Glomerular visceral epithelial cell (primary cell): ENCODE results near the gene SMARCA4.

Source experiments
- DNase-seq: peaks from one replicate; pipeline ENCODE4 v3.0.0-alpha.2; 2016; ENCODE audit errors: extremely low spot score

The SMARCA4 gene

DNA sequence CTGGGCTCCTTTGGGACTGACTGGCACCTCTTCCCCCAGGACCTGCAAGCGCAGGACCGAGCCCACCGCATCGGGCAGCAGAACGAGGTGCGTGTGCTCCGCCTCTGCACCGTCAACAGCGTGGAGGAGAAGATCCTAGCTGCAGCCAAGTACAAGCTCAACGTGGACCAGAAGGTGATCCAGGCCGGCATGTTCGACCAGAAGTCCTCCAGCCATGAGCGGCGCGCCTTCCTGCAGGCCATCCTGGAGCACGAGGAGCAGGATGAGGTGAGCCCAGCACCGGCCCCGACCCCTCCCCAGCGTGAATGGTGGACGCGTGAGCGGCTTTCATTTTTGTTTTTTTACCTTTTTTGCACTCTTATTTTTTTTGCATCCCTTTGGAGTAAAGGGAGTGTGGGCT, 72.4 kb downstream of the SMARCA4 start:
- no peak for DNase-seq

DNA sequence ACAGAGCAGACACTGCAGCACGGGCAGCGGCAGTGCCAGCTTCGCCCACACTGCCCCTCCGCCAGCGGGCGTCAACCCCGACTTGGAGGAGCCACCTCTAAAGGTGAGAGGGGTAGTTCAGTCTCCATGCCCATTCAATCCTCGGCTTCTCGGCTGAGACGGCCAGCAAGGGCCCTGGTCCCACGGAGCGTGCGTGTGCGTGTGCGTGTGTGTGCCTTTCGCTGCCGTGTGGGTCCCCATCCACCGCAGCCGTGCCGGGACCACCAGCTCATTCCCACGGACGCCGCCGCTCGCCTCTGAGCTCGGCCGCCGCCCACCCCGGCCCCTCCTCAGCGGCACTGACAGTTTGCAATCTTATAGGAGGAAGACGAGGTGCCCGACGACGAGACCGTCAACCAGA, 72.9 kb downstream of the SMARCA4 start:
- no peak for DNase-seq

DNA sequence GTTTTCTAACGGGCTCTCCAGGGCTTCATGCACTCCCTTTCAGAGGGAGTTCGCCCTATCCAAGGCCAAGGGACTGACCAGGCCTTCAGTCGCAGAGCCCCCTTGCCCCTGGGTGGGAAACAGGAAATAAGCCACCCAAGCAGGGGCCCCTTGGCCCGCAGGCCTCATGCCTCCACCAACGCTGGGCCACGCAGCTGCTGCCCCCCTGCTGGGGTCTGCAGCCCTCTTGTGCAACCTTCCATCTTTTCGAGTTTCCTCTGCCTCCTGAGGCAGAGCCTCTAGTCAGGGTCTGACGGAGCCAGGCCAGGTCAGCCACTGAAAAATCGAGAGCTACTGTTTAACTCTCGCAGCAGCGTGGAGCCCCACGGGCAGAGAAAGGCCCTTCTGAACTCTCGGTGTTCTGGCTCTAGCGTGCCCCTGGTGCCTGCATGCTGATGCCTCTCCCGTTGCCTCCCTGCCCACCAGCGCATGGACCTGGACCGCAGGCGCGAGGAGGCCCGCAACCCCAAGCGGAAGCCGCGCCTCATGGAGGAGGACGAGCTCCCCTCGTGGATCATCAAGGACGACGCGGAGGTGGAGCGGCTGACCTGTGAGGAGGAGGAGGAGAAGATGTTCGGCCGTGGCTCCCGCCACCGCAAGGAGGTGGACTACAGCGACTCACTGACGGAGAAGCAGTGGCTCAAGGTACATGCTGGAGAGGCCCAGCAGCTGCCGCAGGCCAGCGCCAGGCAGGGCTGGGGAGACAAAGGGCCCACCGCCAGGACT, 73.8 kb downstream of the SMARCA4 start:
- no peak for DNase-seq

DNA sequence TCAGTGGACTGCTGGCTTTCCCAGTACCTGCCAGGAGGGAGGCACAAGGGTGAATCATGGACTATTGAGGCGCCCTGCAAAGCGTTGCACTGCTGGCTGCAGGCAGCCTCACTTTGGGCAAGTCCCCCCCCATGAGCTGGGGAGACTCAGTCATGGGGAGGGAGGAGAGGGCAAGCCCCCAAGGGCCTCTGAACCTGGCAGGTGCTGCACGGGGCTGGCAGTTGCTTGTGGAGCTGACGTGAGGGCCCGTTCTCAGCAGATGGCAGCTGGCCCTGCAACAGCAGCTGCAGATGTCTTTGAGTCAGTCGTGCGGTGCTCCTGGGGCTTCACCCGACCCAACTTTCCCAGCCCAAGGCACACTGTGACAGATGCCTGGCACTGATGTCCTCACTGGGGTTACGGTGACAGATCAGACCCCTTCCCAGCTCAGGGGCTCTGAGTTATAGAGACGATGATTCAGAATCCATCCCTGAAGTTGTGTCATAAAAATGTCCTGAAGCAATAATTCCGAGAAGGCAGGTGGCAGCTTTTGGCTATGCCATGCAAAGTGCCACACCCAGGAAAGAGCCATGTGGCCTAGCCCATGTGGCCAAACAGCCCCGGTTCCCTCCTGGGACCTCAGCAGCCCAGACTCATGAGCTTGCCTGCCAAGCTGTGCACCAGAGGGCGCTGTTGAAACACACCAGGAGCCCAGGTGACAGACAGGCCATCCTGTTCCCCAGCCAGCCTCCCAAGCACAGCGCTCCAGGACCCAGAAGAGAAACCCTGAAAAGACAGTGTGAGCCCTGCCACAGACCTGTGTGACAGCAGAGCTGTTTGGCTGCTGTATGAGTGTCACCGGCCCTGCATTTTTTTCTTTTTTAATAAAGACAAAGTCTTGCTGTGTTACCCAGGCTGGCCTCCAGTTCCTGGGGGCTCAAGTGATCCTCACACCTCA, 74.9 kb downstream of the SMARCA4 start:
- peak; percentile 85 for DNase-seq

DNA sequence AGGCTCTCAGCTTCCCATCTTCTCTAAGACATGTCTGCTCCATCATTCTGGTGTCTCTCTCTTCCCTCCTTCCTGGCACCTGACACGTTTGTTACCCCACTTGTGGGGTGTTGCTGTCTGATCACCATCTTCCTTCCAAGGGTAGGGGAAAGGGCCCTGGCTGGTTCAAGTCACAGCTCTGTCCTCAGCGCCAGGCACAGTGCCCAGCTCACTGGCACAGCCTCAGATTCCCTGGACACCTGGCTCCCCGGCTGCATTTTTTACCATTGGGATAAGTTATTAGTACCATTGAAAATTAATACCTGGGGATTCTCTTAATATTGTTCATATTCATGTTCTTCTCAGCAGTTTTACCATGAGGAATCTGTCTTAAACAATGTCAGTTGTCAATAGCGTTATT, 77.7 kb downstream of the SMARCA4 start:
- no peak for DNase-seq

DNA sequence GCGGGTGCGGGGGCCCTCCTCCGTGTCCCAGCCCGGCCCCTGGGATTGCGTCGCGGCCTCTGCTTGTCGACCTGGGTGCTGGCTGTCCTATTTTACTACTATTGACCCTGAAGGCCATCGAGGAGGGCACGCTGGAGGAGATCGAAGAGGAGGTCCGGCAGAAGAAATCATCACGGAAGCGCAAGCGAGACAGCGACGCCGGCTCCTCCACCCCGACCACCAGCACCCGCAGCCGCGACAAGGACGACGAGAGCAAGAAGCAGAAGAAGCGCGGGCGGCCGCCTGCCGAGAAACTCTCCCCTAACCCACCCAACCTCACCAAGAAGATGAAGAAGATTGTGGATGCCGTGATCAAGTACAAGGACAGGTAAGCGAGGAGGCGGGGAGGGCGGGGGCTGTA, 80.4 kb downstream of the SMARCA4 start:
- no peak for DNase-seq

DNA sequence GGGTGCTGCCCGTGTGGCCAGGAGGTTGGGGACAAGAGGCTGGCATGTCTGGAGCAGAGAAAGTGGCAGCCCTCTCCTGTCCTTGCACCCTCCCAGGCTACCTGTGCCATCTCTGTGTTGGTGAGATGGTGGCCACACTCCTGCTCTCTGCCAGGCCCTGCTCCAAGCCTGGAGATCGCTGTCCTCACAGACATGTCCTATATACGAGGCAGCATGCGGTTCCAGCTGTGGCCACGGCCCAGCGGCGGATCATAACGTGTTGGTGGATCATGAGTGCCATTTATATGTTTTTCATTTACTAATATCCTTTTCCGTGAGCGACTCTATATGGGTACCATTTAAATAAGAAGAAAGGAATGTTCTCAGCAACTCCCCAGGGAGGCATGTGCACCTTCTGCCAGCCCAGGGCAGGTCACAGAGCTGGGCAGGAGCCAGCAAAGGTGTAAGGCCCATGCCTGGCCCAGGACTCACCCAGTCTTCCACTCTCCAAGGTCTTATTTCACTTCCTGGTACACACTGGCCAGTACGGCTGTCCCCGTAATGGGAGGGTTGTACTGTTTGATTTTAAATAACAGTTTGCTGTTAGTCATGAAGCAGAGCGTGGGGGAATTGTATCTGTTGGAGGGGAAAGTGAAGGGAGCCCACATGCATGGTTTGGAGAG, 81.3 kb downstream of the SMARCA4 start:
- no peak for DNase-seq

DNA sequence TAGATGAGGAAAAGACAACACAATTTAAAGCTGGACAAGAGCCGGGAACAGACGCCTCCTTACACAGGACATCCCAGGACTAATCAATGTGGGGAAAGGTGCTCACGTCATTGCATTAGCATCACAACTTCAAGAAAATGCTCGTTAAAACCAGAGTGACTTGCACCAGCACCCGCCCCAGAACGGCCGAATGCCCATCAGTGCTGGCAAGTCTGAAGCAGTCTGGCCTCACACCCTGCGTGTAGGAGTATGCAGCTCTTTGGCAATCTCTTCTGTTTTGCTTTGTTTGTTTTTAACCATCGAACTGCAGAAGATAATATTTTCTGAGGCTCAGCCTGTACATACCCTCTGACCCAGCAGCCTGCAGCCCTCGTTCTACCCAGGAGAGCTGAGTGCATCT, 83.6 kb downstream of the SMARCA4 start:
- no peak for DNase-seq

DNA sequence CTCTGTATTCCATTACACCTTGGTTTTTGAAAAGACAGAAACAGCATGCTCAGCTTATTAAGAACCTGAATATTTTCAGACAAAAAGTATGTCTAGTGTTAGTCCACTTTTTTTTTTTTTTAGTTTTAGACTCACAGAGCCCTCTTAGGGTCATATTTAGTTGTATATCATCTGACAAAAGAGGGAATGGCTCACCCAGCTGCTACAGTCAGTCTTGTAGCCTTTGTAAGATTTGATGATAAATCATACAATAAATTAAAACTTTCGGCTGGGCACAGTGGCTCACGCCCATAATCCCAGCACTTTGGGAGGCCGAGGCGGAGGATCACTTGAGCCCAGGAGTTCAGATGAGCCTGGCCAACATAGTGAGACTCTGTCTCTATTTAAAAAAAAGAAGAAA, 84.7 kb downstream of the SMARCA4 start:
- no peak for DNase-seq

DNA sequence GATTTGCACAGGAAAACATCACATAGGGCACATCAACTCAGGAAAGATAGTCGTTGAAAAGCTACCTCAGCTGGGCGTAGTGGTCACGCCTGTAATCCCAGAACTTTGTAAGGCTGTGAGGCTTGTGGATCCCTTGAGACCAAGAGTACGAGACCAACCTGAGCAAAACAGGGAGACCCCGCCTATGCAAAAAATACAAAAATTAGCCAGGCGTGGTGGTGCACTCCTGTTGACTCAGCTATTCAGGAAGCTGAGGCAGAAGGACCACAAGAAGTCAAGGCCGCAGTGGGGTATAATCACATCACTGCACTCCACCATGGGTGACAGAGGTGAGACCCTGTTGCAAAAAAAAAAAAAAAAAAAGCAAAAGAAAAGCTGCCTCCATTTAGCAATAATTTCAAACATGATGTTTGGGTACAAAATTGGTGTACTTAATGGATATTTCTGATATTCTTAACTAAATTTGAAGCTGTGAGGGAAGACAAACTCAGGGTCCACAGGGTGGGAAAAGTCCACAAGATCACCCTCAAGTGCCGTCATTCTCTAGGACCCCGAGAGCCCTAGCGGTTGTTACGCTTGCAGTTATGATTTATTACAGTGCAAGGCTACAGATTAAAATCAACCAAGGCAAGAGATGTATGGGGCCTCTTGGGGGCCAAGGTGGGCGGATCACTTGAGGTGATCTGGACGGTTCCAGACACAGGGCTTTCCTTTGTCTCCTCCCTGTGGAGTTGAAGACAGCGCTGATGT, 86.0 kb downstream of the SMARCA4 start:
- no peak for DNase-seq

DNA sequence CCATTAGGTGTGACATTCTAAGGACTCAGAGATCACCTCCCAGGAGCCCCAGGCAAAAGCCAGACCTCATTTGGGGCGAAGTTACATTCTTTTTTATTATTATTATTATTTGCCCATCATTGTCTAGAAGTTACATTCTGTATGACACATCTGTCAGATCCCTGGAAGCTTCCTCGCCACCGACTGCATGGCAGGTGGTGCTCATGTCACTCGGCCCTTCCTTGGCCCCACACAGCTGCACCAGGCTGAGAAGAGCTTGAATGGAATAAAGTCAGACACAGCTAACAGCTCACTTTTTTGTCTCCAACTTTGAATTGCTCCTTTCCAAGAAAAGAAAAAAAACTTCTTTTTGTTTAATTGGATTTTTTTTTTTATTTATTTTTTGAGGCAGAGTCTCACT, 87.0 kb downstream of the SMARCA4 start:
- no peak for DNase-seq

DNA sequence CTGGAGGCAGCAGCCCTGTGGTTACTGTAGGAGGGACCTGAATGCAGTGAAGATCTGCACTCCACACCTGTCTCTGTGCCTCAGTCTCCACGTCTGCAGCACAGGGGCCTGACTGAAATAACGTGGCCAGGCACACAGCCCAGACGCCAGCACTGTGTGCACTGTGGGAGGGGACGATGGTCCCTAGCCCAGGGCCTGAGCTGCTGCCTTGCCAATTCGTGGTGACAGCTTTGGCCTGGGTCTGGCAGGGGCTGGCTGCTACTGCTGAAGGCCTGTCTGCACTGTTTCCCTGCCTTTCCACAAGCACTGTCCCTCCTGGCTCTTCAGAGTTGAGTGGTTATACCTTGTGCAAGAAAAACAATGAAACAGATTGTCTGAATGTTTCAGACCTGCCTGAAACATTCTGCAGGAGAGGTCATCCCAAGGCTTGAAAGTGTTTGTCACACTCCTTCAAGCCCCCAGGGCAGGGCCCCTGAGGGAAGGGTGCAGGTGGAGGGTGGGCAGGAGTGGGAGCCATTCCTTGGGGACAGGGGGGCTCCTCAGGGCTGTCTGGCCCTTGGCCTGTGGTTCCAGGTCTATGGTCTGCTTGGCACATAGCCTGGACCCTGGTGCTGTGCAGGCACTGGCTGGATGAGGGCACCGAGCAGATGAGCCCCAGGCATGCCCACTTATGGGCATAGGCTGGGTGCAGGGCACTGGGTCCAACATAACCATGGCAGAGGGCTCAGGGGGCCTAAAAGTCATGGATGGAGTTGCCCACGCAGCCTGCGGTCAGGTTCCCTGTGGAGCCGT, 89.7 kb downstream of the SMARCA4 start:
- DNase-seq, result no peak

DNA sequence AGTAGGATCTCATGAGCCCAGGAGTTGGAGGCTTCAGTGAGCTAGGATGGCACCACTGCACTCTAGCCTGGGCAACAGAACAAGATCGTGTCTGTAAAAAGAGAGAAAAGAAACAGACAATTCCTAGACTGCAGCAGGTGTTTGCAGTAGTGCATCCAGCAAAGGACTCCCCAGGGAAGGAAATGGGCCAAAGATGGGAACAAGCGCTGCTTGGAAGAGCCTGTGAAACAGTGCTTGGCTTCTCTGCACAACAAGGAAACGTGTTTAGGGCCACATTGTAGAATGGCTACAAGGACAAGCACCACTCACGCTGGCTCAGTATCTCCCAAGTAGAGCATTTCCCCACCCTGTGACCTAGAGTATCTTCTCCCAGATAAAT, 93.0 kb downstream of the SMARCA4 start:
- DNase-seq, result no peak

DNA sequence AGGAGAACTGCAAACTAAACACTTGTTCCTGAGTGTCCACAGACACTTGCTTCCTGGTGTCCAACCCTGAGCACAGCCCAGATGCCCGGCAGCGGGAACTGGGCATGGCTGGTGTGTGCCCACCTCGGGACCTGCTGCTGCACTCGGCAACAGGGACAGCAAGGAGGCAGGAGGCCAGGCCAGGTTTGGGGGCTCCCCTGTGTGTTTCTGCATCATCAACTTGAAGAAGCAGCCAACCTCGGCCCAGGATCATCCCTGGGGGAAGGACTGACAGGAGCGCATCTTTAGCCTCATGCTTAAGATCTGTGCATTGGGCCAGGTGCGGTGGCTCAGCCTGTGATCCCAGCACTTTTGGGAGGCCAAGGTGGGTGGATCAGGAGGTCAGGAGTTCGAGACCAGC, 93.4 kb downstream of the SMARCA4 start:
- no peak for DNase-seq

DNA sequence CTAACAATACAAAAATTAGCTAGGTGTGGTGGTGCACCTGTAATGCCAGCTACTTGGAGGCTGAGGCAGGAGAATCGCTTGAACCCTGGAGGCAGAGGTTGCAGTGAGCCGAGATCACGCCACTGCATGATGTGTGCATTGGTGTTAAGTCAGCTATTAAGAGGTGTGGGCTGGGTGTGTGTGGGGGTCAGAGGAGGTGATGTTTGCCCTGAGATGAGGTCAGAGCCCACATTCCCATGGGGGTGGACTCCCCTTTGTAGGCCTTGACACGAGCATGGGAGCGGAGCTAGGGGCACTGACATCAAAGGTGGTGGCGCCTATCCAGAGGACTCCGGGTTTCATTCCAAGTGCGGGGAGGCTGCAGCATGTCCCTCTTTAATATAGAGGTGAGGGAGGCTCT, 93.8 kb downstream of the SMARCA4 start:
- DNase-seq, result no peak

DNA sequence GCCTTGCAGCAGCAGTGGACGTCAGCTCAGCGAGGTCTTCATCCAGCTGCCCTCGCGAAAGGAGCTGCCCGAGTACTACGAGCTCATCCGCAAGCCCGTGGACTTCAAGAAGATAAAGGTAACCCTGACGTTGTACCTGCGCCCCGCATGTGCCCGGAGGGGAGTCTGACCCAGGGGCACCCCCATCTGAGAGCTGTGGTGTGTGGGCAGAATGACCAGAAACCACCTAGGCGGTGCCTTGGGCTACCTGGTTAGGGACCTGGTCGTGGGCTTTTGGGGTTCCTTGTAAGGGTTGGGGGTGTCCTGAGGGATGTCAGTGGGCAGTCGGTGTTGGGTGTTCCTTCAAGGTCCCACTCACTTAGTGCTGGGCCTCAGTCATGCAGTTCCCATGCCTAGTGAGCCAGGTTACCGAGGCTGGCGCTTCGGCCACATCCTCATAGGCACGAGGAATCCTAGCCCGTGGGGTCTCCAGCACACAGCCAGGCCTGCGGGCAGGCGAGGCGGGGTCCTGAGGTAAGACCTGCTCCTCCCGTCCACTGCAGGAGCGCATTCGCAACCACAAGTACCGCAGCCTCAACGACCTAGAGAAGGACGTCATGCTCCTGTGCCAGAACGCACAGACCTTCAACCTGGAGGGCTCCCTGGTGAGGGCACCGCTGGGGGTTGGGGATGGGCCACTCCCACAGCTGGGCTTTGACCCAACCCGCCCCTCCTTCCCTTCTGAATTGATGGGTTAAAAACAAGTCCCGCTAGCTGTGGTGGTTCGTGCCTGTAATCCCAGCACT, 97.6 kb downstream of the SMARCA4 start:
- no peak for DNase-seq

DNA sequence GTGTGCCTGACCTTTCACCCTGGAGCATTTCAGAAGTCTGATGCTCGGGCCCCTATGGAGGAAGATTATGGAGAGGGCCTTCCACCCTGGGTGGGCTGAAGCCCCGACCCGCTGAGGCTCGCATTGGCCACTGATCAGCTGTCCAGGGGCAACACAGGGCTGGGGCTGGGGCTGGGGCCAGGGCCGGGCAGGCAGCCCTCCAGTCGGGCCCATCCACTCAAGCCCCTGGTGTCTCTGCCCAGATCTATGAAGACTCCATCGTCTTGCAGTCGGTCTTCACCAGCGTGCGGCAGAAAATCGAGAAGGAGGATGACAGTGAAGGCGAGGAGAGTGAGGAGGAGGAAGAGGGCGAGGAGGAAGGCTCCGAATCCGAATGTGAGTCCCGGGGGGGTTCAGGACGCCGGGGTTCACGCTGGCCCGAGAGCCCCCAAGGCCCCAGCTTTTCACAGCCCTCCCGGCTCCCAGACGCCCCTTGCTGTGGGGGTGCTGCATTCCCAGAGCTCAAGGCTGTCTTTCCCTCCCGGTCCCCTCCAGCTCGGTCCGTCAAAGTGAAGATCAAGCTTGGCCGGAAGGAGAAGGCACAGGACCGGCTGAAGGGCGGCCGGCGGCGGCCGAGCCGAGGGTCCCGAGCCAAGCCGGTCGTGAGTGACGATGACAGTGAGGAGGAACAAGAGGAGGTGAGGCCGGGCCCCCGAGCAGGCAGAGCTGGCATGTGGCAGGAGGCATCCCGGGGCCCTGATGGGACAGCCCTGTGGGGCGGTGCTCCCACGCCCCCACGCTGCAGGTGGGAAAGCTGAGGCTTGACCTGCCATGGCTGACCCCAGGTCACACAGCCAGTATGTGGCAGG, 98.9 kb downstream of the SMARCA4 start:
- DNase-seq, result no peak

DNA sequence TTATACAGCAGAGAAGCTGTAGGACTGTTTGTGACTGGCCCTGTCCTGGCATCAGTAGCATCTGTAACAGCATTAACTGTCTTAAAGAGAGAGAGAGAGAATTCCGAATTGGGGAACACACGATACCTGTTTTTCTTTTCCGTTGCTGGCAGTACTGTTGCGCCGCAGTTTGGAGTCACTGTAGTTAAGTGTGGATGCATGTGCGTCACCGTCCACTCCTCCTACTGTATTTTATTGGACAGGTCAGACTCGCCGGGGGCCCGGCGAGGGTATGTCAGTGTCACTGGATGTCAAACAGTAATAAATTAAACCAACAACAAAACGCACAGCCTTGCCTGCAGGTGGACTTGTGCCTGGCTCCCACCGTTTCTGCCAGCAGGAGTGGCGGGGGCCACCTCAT, 101.1 kb downstream of the SMARCA4 start:
- DNase-seq, result no peak

DNA sequence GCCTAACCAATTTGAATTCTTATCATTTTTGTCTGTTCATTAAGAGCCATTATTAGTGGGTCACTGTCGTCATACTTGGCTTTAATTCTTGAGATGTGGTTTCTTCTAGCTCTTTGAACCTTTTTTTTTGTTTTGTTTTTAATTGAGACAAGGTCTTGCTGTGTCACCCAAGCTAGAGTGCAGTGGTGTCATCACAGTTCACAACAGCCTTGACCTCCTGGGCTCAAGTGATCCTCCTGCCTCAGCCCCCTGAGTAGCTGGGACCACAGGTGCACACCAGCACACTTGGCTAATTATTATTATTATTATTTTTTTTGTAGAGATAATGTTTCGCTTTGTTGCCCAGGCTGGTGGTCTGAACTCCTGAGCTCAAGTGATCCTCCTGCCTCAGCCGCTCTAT, 102.6 kb downstream of the SMARCA4 start:
- no peak for DNase-seq
